ENCODE results near the gene PCDHA2. TPM values are rescaled to one million over a fixed set of nuclear protein-coding genes. Genes with fewer than 3 reads are reported as not detected.
"Not testable (repeated sequence)": the region's sequence is repeated elsewhere in the genome, so short reads cannot be mapped to it uniquely, and the experiment has no call there.

The PCDHA2 gene
- not detected for total RNA-seq
- long read RNA-seq: 0 reads

- no peak for ATAC-seq
- no peak for DNase-seq (ENCODE audit: missing footprints)
Observed at GRCh38 chr5:140794595-140795258, at the start of gene PCDHA2. Gene PCDHA2, plus strand, starts transcription at chr5:140794852.

GRCh38 chr5:140753561-140753960 is 41.1 kb upstream of the PCDHA2 start:
- no peak for ATAC-seq
- intact Hi-C loops (cut with DNase I): no loop called here
- DNase-seq (ENCODE audit: missing footprints): no peak

More at GRCh38 chr5:140794595-140795258, at the start of gene PCDHA2:
- intact Hi-C loops (cut with DNase I): no loop called here

DNA sequence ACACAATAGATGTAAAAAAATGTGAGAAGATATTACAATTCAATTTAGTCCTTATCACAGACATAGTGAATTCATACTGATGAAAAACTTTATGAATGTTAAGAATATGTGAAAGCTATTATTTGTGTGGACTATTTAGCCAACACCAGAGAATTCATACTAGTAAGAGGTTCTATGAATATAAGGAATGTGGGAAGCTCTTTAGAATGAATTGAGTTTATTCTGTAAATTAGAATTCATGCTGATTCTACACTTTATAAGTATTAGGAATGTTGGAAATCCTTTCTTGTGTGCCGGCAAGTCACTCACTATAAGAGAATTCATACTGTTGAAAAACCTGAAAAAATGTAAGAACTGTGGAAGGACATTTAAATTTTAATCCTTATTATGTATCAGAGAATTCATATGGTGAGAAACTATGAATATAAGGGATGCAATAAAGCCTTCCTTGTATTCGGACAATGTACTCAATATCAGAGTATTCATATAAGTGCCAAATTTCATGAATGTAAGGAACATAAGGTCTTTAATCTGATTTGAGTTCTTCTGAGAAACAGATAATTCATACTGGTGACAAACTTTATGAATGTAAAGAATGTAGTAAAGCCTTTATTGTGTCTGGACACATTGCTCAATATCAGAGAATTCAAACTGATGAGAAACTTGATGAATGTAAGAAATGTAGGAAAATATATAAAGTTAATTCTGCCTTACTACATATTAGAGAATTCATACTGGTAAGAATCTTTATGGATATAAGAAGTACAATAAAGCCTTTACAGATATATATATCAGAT is 30.3 kb upstream of the PCDHA2 start:
- ATAC-seq (no peak), DNase-seq (ENCODE audit: missing footprints) (no peak)
- intact Hi-C loops (cut with DNase I): no loop called here

DNA sequence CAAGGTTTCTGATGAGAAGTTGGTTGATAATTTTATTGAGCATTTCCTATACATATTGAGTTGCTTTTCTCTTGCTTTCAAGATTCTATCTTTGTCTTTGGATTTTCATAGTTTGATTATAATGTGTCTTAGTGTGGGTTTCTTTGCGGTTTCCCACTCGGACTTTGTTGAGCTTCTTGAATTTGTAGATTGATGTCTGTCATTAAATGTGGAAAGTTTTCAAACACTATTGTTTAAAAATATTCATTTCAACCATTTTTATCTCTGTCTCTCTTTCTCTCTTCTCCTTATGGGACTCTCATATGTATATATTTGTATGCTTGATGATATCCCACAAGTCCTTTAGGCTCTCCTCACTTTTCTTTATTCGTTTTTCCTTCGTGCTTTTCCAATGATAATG is 27.2 kb upstream of the PCDHA2 start:
- intact Hi-C loops (cut with DNase I): no loop called here
- DNase-seq (ENCODE audit: missing footprints): no peak
- no peak for ATAC-seq

GRCh38 chr5:140780512-140780911 is 14.1 kb upstream of the PCDHA2 start:
- no peak for DNase-seq (ENCODE audit: missing footprints)
- intact Hi-C loops (cut with DNase I): no loop called here
- ATAC-seq: no peak

DNA sequence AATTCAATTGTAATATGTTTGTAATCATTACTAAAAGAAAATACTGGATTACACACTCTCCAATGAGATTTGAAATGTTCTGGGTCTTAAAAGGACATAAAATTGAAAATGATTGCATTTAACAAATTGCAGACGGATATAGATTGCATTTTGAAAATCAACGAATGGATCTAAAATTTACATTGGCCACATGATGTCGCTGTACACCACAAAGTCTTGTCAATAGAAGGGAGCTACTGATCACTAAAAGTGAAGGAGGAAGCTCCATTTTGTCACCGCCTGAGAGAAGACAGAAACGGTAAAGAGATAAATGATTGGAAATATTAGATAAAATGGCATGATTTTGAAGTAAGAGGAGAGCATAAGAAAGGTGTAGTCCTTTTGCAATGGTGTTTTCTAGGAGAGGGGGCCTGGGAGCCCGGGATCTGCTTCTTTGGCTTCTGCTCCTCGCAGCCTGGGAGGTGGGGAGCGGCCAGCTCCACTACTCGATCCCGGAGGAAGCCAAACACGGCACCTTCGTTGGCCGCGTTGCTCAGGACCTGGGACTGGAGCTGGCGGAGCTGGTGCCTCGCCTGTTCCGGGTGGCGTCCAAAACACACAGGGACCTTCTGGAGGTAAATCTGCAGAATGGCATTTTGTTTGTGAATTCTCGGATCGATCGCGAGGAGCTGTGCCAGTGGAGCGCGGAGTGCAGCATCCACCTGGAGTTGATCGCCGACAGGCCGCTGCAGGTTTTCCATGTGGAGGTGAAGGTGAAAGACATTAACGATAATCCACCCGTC is 8.6 kb upstream of the PCDHA2 start, which contains the start of gene PCDHA1:
Gene PCDHA1 (plus strand): TSS at position 236 of the 782 bp plus-strand sequence.
- DNase-seq (ENCODE audit: missing footprints): no peak
- ATAC-seq: no peak
- intact Hi-C loops (cut with DNase I): no loop called here

GRCh38 chr5:140787422-140787821 is 7.2 kb upstream of the PCDHA2 start:
- intact Hi-C loops (cut with DNase I); ATAC-seq; DNase-seq (ENCODE audit: missing footprints): not testable (repeated sequence)

GRCh38 chr5:140787849-140788504 is 6.7 kb upstream of the PCDHA2 start:
- intact Hi-C loops (cut with DNase I); DNase-seq (ENCODE audit: missing footprints); ATAC-seq: not testable (repeated sequence)

DNA sequence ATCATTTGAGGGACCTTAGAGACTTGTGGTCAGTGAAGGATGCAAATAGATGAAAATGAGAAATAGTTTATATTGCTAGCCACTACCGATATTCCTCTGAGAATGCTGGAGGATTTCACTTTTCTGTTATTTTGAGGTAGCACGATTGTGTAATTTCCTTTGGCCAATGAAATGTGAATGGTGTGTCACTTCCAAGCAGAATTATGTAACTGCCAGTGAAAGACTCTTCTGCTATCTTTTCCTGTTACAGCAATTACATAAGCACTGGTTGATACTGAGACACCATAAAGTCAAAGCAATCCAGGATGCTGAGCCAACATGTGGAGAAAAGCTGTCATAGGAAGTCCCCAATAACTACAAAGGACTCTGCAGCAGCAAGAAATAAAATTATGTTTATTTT is 3.6 kb upstream of the PCDHA2 start:
- intact Hi-C loops (cut with DNase I): no loop called here
- no peak for DNase-seq (ENCODE audit: missing footprints)
- ATAC-seq: no peak

GRCh38 chr5:140795259-140795641 is 598 bp downstream of the PCDHA2 start:
- DNase-seq (ENCODE audit: missing footprints) (no peak), ATAC-seq (no peak)
- intact Hi-C loops (cut with DNase I): no loop called here

- ATAC-seq; DNase-seq (ENCODE audit: missing footprints); intact Hi-C loops (cut with DNase I): not testable (repeated sequence)
Observed at GRCh38 chr5:140796072-140796717, 1.5 kb downstream of the PCDHA2 start.

GRCh38 chr5:140796718-140797095 is 2.1 kb downstream of the PCDHA2 start:
- no peak for DNase-seq (ENCODE audit: missing footprints)

DNA sequence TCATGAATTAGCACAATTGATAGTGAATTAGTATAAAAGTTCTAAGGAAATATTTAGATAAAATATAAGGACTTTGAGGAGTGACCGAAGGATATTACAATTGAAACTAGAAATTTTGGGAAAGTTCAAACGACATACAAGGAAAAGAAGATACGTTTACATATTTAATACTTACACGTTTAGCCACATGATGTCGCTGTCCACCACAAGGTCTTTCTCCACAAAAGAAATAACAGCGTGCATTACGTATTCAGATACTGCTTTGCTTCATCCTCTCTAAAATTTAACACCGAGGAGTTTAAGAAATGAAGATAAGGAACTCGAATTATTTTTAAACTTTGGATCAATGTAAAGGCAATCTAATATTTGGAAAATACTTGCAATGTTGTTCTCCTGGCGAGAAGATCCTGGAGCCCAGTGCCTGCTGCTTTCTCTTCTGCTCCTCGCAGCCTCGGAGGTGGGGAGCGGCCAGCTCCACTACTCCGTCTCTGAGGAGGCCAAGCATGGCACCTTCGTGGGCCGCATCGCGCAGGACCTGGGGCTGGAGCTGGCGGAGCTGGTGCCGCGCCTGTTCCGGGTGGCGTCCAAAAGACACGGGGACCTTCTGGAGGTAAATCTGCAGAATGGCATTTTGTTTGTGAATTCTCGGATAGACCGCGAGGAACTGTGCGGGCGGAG is 6.3 kb downstream of the PCDHA2 start, which contains the start of gene PCDHA3:
Gene PCDHA3 (plus strand): TSS at position 242 of the 678 bp plus-strand sequence.
- ATAC-seq: no peak
- DNase-seq (ENCODE audit: missing footprints): no peak
- intact Hi-C loops (cut with DNase I): no loop called here

More at GRCh38 chr5:140796718-140797095, 2.1 kb downstream of the PCDHA2 start:
- no peak for ATAC-seq
- intact Hi-C loops (cut with DNase I): no loop called here

- ATAC-seq (no peak), DNase-seq (ENCODE audit: missing footprints) (no peak)
- intact Hi-C loops (cut with DNase I): no loop called here
Observed at GRCh38 chr5:140801494-140801841, 6.8 kb downstream of the PCDHA2 start.

DNA sequence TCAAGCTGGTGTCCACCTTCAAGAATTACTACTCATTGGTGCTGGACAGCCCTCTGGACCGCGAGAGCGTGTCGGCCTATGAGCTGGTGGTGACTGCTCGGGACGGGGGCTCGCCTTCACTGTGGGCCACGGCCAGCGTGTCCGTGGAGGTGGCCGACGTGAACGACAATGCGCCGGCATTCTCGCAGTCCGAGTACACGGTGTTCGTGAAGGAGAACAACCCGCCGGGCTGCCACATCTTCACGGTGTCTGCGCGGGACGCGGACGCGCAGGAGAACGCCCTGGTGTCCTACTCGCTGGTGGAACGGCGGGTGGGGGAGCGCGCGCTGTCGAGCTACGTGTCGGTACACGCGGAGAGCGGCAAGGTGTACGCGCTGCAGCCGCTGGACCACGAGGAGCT is 7.7 kb downstream of the PCDHA2 start:
- DNase-seq (ENCODE audit: missing footprints); intact Hi-C loops (cut with DNase I); ATAC-seq: not testable (repeated sequence)

DNA sequence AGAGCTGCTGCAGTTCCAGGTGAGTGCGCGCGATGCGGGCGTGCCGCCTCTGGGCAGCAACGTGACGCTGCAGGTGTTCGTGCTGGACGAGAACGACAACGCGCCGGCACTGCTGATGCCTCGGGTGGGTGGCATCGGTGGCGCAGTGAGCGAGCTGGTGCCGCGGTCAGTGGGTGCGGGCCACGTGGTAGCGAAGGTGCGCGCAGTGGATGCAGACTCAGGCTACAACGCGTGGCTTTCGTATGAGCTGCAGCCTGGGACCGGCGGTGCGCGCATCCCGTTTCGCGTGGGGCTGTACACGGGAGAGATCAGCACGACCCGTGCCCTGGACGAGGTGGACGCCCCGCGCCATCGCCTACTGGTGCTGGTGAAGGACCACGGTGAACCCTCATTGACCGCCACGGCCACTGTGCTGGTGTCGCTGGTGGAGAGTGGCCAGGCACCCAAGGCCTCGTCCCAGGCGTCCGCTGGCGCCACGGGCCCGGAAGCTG is 8.2 kb downstream of the PCDHA2 start:
- intact Hi-C loops (cut with DNase I): no loop called here
- ATAC-seq (no peak), DNase-seq (ENCODE audit: missing footprints) (no peak)

DNA sequence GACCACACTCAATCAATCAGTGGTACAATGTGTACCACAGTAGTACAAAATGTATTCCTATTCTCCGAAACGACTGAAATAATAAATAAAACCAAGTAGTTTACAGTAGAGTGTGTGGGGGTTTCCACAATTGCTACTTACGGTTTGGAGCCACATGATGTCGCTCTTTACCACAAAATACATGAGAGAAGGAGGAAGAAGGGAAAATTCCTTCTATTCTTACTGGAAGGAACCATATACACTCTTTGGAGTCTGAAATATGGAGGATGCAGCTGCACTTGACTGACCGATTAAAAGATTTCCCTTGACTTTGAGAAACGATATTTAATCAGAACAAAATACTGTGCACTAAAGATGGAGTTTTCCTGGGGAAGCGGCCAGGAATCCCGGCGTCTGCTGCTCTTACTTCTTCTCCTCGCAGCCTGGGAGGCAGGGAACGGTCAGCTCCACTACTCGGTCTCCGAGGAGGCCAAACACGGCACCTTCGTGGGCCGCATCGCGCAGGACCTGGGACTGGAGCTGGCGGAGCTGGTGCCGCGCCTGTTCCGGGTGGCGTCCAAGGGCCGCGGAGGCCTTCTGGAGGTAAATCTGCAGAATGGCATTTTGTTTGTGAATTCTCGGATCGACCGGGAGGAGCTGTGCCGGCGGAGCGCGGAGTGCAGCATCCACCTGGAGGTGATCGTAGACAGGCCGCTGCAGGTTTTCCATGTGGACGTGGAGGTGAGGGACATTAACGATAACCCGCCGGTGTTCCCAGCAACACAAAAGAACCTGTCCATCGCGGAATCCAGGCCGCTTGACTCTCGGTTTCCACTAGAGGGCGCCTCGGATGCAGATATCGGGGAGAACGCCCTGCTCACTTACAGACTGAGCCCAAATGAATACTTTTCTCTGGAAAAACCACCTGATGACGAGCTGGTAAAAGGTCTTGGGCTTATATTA is 12.5 kb downstream of the PCDHA2 start, which contains the start of gene PCDHA4:
Gene PCDHA4 (plus strand): TSS at position 235 of the 942 bp plus-strand sequence.
- intact Hi-C loops (cut with DNase I): no loop called here
- ATAC-seq (no peak), DNase-seq (ENCODE audit: missing footprints) (peak; percentile 58)
